Measurements from ENCODE around the gene SLC26A5. TPM values are rescaled to one million over a fixed set of nuclear protein-coding genes. Genes with fewer than 3 reads are reported as not detected.

Gene SLC26A5
- total RNA-seq, 2 experiments from 2014 or later = not detected

- TF ChIP-seq CTCF (conservative IDR thresholded peaks at IDR 0.05; ENCODE audit: low read length) = no peak
- H3K9me3 ChIP-seq (ENCODE audit: low read length) = no peaks in the 10 kb centered on the region
- H3K9me2 ChIP-seq (ENCODE audit: insufficient read depth, low read length) = no peaks in the 10 kb centered on the region
- no peaks in the 10 kb centered on the region for H3K36me3 ChIP-seq (ENCODE audit: insufficient read depth, low read length)
- CTCF ChIA-PET (ENCODE audit: unreplicated experiment) = no interaction called here
- H3K79me2 ChIP-seq (ENCODE audit: insufficient read depth, low read depth, low read length) = no peaks in the 10 kb centered on the region
- H3K4me2 ChIP-seq (ENCODE audit: low read length) = no peak overlapping the region
- H3K4me1 ChIP-seq (ENCODE audit: insufficient read depth, low read length, poor library complexity, severe bottlenecking) = no peaks in the 10 kb centered on the region
- BruUV-seq (replicated peaks) = no TSS peak
- H3K27ac ChIP-seq (ENCODE audit: low read depth, low read length, poor library complexity, severe bottlenecking) = no peak overlapping the region
- no peak for DNase-seq (ENCODE audit: low spot score)
- POLR2A ChIA-PET = interaction anchor here (0.6 kb wide), 1 partner anchor 745 kb away, joined by 5 read pairs; no protein-coding TSS in a partner anchor
- H3K4me3 ChIP-seq (ENCODE audit: low read depth, low read length, poor library complexity, severe bottlenecking) = no peak overlapping the region
- H4K20me1 ChIP-seq (ENCODE audit: insufficient read depth, low read length) = no peaks in the 10 kb centered on the region
- intact Hi-C loops (cut with micrococcal nuclease; ENCODE audit: unreplicated experiment) = no loop called here
- no peak overlapping the region for H2AFZ ChIP-seq (ENCODE audit: low read length)
Observed at GRCh38 chr7:103389263-103389662, 56.7 kb downstream of the SLC26A5 start.

- Histone ChIP-seq H3K9me3 (ENCODE audit: low read length) (no peaks in the 10 kb centered on the region), H3K79me2 (ENCODE audit: insufficient read depth, low read depth, low read length) (no peaks in the 10 kb centered on the region), H3K4me3 (ENCODE audit: low read depth, low read length, poor library complexity, severe bottlenecking) (no peak overlapping the region), H3K36me3 (ENCODE audit: insufficient read depth, low read length) (no peaks in the 10 kb centered on the region), H3K9me2 (ENCODE audit: insufficient read depth, low read length) (no peaks in the 10 kb centered on the region), H3K4me1 (ENCODE audit: insufficient read depth, low read length, poor library complexity, severe bottlenecking) (no peaks in the 10 kb centered on the region), H4K20me1 (ENCODE audit: insufficient read depth, low read length) (no peaks in the 10 kb centered on the region), H3K27ac (ENCODE audit: low read depth, low read length, poor library complexity, severe bottlenecking) (no peak overlapping the region), H3K4me2 (ENCODE audit: low read length) (no peak overlapping the region), H2AFZ (ENCODE audit: low read length) (no peak overlapping the region)
- POLR2A ChIA-PET = no interaction called here
- CTCF ChIA-PET (ENCODE audit: unreplicated experiment) = no interaction called here
- intact Hi-C loops (cut with micrococcal nuclease; ENCODE audit: unreplicated experiment) = no loop called here
- no peak for TF ChIP-seq CTCF (conservative IDR thresholded peaks at IDR 0.05; ENCODE audit: low read length)
- no peak for TF ChIP-seq EZH2phosphoT487 (IDR thresholded peaks at IDR 0.05; ENCODE audit: borderline replicate concordance, low read depth, low read length)
- no peak for DNase-seq (ENCODE audit: low spot score)
- no TSS peak for BruUV-seq (replicated peaks)
Observed at GRCh38 chr7:103388469-103389140, 57.4 kb downstream of the SLC26A5 start.

- H3K79me2 ChIP-seq (ENCODE audit: insufficient read depth, low read depth, low read length) = no peaks in the 10 kb centered on the region
- no peaks in the 10 kb centered on the region for H3K36me3 ChIP-seq (ENCODE audit: insufficient read depth, low read length)
- TF ChIP-seq EZH2phosphoT487 (IDR thresholded peaks at IDR 0.05; ENCODE audit: borderline replicate concordance, low read depth, low read length) = no peak
- TF ChIP-seq CTCF (conservative IDR thresholded peaks at IDR 0.05; ENCODE audit: low read length) = no peak
- ChIA-PET POLR2A (no interaction called here), CTCF (ENCODE audit: unreplicated experiment) (no interaction called here)
- DNase-seq (ENCODE audit: low spot score) = no peak
- H3K4me3 ChIP-seq (ENCODE audit: low read depth, low read length, poor library complexity, severe bottlenecking) = no peak overlapping the region
- no peaks in the 10 kb centered on the region for H4K20me1 ChIP-seq (ENCODE audit: insufficient read depth, low read length)
- no peak overlapping the region for H3K4me2 ChIP-seq (ENCODE audit: low read length)
- no peak overlapping the region for H3K27ac ChIP-seq (ENCODE audit: low read depth, low read length, poor library complexity, severe bottlenecking)
- H3K9me3 ChIP-seq (ENCODE audit: low read length) = no peaks in the 10 kb centered on the region
- no peaks in the 10 kb centered on the region for H3K4me1 ChIP-seq (ENCODE audit: insufficient read depth, low read length, poor library complexity, severe bottlenecking)
- H2AFZ ChIP-seq (ENCODE audit: low read length) = no peak overlapping the region
- BruUV-seq (replicated peaks) = no TSS peak
- intact Hi-C loops (cut with micrococcal nuclease; ENCODE audit: unreplicated experiment) = no loop called here
- H3K9me2 ChIP-seq (ENCODE audit: insufficient read depth, low read length) = no peaks in the 10 kb centered on the region
Observed at GRCh38 chr7:103387242-103387641, 58.8 kb downstream of the SLC26A5 start.

Measured in OCI-LY7 (cell line).